Thyroid gland (tissue), 4 donors: ENCODE measurements around the gene CDYL2. TPM values are rescaled to one million over a fixed set of nuclear protein-coding genes. Genes with fewer than 3 reads are reported as not detected.

Experiments
- DNase-seq, 2 donors: peaks; one replicate each; pipeline ENCODE4 v3.0.0-alpha.2; 2019
- H3K27ac ChIP-seq, 3 donors: fragments of 200-600 bp; sonication (generic); 1 replicate in 2 of 3; 2 replicates in 1 of 3; pipeline ENCODE4 v1.5.1; 2016 to 2019; ENCODE audit warnings: mild to moderate bottlenecking in 1 of 3, moderate library complexity in 1 of 3
- H3K27me3 ChIP-seq: fragments of 200-600 bp; sonication (generic); one replicate; pipeline ENCODE4 v1.5.1; 2019
- H3K36me3 ChIP-seq, 2 donors: fragments of 200-600 bp; sonication (generic); one replicate each; pipeline ENCODE4 v1.5.1; 2016 to 2019
- H3K4me1 ChIP-seq, 2 donors: fragments of 200-600 bp; sonication (generic); one replicate each; pipeline ENCODE4 v1.5.1; 2017 to 2019
- H3K4me3 ChIP-seq, 3 donors: fragments of 200-600 bp; sonication (generic); replicated peaks in 1 of 3; 1 replicate in 2 of 3; 2 replicates in 1 of 3; pipeline ENCODE4 v1.5.1; 2016; ENCODE audit warnings: mild to moderate bottlenecking in 1 of 3
- H3K9me3 ChIP-seq: fragments of 200-600 bp; sonication (generic); one replicate; pipeline ENCODE4 v1.5.1; 2017
- CTCF ChIP-seq, 6 experiments: fragments of 200-600 bp in 3 of 6; fragments of 450-650 bp in 3 of 6; sonication (generic) in 3 of 6; IDR thresholded peaks; one replicate each; pipeline ENCODE4 v1.5.1; 2016 to 2019; ENCODE audit warnings: antibody characterized with exemption in 6 of 6, mild to moderate bottlenecking in 2 of 6, inconsistent platforms in 1 of 6, moderate library complexity in 1 of 6
- POLR2A ChIP-seq, 2 donors: fragments of 450-650 bp; IDR thresholded peaks; one replicate each; pipeline ENCODE4 v1.6.1; 2017; ENCODE audit warnings: antibody characterized with exemption in 2 of 2, mild to moderate bottlenecking in 2 of 2, moderate library complexity in 1 of 2
- WGBS, 2 donors: methylation state at CpG; one replicate each; pipeline ENCODE4 v1.1.5; 2017; 5-methylcytosine and 5-hydroxymethylcytosine counted together
- intact Hi-C: fragments of 100-400 bp; cut with DNase I; formaldehyde crosslinking; loops from one replicate; pipeline ENCODE4 v1.15.1; 2023
- total RNA-seq, 4 donors: library from RNA; depleted of rRNA; stranded (reverse); fragments of >200 nt; gene quantifications; one replicate each; pipeline ENCODE4 v1.2.3, GENCODE V29; 2016

Gene CDYL2
- total RNA-seq, 4 donors from 2014 or later, result 3.6 to 14.2 (median 5.3) TPM

GRCh38 chr16:80610481-80611156 lies 193.8 kb downstream of the CDYL2 start:
- no peak for DNase-seq
- Histone ChIP-seq H3K9me3 (no peaks in the 10 kb centered on the region), H3K4me1 (no peaks in the 10 kb centered on the region), H3K27ac (no peak overlapping the region), H3K4me3 (no peak overlapping the region), H3K36me3 (no peaks in the 10 kb centered on the region), H3K27me3 (no peaks in the 10 kb centered on the region)
- WGBS, 2 donors, result 85 to 91% methylated on average over 8 of the region's 9 CpGs
- intact Hi-C loops, result no loop called here
- TF ChIP-seq POLR2A (IDR thresholded peaks at IDR 0.05) (no peak), CTCF (IDR thresholded peaks at IDR 0.05) (no peak)

DNA sequence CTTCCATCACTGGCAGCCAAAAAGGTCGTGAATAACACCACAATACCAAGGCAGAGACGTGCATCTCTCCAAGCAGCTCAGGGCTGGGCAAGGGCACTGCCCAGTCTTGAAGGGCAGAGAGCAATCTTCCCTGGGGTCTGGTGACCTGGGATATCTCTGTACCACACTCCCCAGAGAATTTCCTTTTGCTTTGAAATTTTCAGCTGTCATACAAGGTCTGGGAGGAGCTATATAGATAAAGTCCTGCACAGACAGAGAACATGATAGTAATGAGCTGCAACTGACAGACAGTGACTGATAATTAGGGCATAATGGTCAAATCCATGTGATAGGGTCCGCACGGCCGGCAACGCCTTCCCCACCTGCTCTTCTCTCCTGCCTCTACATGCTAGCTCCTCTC lies 195.5 kb downstream of the CDYL2 start:
- no peaks in the 10 kb centered on the region for H3K4me1 ChIP-seq
- H3K27ac ChIP-seq, result no peak overlapping the region
- DNase-seq, result no peak
- TF ChIP-seq CTCF (IDR thresholded peaks at IDR 0.05) (no peak), POLR2A (IDR thresholded peaks at IDR 0.05) (no peak)
- WGBS, 2 donors, result 85 to 89% methylated on average over 6 of the region's 6 CpGs
- no peaks in the 10 kb centered on the region for H3K36me3 ChIP-seq
- H3K27me3 ChIP-seq, result no peaks in the 10 kb centered on the region
- H3K4me3 ChIP-seq, result no peak overlapping the region
- intact Hi-C loops, result no loop called here
- no peaks in the 10 kb centered on the region for H3K9me3 ChIP-seq

- no peak for DNase-seq
- Histone ChIP-seq H3K36me3 (no peaks in the 10 kb centered on the region), H3K4me3 (no peak overlapping the region), H3K27ac (no peak overlapping the region), H3K27me3 (no peaks in the 10 kb centered on the region), H3K9me3 (no peaks in the 10 kb centered on the region), H3K4me1 (no peaks in the 10 kb centered on the region)
- intact Hi-C loops, result no loop called here
- no peak for TF ChIP-seq CTCF (IDR thresholded peaks at IDR 0.05)
- WGBS, 2 donors, result 78 to 90% methylated on average over 6 of the region's 6 CpGs
These were observed 197.2 kb downstream of the CDYL2 start for GRCh38 chr16:80607204-80607603.

DNA sequence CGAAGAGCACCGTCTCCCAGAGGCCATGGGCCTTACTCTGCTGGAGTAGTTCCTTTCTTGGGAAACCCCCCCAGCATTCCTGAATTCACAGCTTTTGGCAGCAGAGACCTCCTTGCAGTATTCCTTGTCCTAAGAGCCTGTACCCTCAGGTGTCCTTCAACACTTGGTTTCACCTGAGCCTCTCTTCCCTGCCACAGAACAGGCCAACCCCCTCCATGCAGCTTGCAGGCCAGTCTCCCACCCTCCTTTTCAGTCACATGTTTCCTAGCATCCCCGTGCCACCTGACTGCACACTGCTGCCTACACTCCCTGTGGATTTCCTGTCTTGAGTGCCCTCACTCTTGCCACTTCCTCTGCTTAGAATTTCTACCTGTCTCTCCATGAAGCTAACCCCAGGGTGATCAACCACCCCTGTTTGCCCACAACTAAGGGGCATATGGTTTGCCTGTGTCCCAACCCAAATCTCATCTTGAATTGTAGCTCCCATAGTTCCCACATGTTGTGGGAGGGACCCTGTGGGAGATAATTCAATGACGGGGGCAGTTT lies 198.1 kb downstream of the CDYL2 start:
- intact Hi-C loops, result no loop called here
- Histone ChIP-seq H3K27ac (no peak overlapping the region), H3K9me3 (no peaks in the 10 kb centered on the region), H3K27me3 (no peaks in the 10 kb centered on the region), H3K4me1 (no peaks in the 10 kb centered on the region), H3K4me3 (no peak overlapping the region), H3K36me3 (no peaks in the 10 kb centered on the region)
- no peak for DNase-seq
- WGBS, 2 donors, result 85 to 86% methylated on average over 4 of the region's 4 CpGs
- TF ChIP-seq POLR2A (IDR thresholded peaks at IDR 0.05) (no peak), CTCF (IDR thresholded peaks at IDR 0.05) (no peak)

GRCh38 chr16:80604600-80605355 lies 199.6 kb downstream of the CDYL2 start:
- TF ChIP-seq CTCF (IDR thresholded peaks at IDR 0.05) (no peak), POLR2A (IDR thresholded peaks at IDR 0.05) (no peak)
- Histone ChIP-seq H3K36me3 (no peaks in the 10 kb centered on the region), H3K27ac (no peak overlapping the region), H3K4me3 (no peak overlapping the region), H3K9me3 (no peaks in the 10 kb centered on the region), H3K27me3 (no peaks in the 10 kb centered on the region), H3K4me1 (no peaks in the 10 kb centered on the region)
- WGBS, 2 donors, result 96 to 98% methylated on average over 6 to 8 of the region's 8 CpGs
- no peak for DNase-seq
- intact Hi-C loops, result no loop called here
